Neural cell (in vitro differentiated cells): ENCODE data around the gene MGAT5. TPM values are rescaled to one million over a fixed set of nuclear protein-coding genes. Genes with fewer than 3 reads are reported as not detected.

Experiments
- H2AFZ ChIP-seq: fragments of 200-600, 300-800 bp; sonication (generic), shearing (Covaris generic); 2 replicates; pipeline ENCODE4 v1.6.0; 2014; ENCODE audit warnings: low read depth, mild to moderate bottlenecking, antibody characterized with exemption, low read length, moderate library complexity
- H3F3A ChIP-seq: fragments of 200-600 bp; shearing (Covaris generic); 2 replicates; pipeline ENCODE4 v1.6.1; 2016; ENCODE audit warnings: mild to moderate bottlenecking, moderate library complexity, mixed read lengths, antibody characterized with exemption, low read length; ENCODE audit not compliant: insufficient read depth, poor library complexity, severe bottlenecking
- H3K27ac ChIP-seq: fragments of 200-600, 300-800 bp; sonication (generic), shearing (Covaris generic); 2 replicates; pipeline ENCODE4 v1.5.1; 2014; ENCODE audit warnings: mild to moderate bottlenecking, low read length, moderate library complexity
- H3K27me3 ChIP-seq: fragments of 300-800, 200-600 bp; sonication (generic), shearing (Covaris generic); 2 replicates; pipeline ENCODE4 v1.6.0; 2014; ENCODE audit warnings: mild to moderate bottlenecking, low read depth, low read length, moderate library complexity; ENCODE audit not compliant: insufficient read depth
- H3K36me3 ChIP-seq: fragments of 300-800, 200-600 bp; sonication (generic), shearing (Covaris generic); 2 replicates; pipeline ENCODE4 v1.5.1; 2014; ENCODE audit warnings: mild to moderate bottlenecking, antibody characterized with exemption, low read length, moderate library complexity; ENCODE audit not compliant: insufficient read depth
- H3K4me2 ChIP-seq: fragments of 300-800, 200-600 bp; sonication (generic), shearing (Covaris generic); 2 replicates; pipeline ENCODE4 v1.6.0; 2014; ENCODE audit warnings: mild to moderate bottlenecking, low read length
- H3K4me3 ChIP-seq: fragments of 300-800, 200-600 bp; sonication (generic), shearing (Covaris generic); 2 replicates; pipeline ENCODE4 v1.5.1; 2014; ENCODE audit warnings: mild to moderate bottlenecking, low read length, moderate library complexity
- H3K79me2 ChIP-seq: fragments of 200-600 bp; shearing (Covaris generic); replicated peaks from 2 replicates; pipeline ENCODE4 v1.6.0; 2014; ENCODE audit warnings: mild to moderate bottlenecking, low read length, moderate library complexity; ENCODE audit not compliant: insufficient read depth
- H3K9ac ChIP-seq: fragments of 300-800, 200-600 bp; sonication (generic), shearing (Covaris generic); 2 replicates; pipeline ENCODE4 v1.6.1; 2016; ENCODE audit warnings: mild to moderate bottlenecking, low read length, mixed read lengths
- H3K9me2 ChIP-seq: fragments of 200-600 bp; shearing (Covaris generic); 2 replicates; pipeline ENCODE4 v1.6.1; 2016; ENCODE audit warnings: mild to moderate bottlenecking, low read length, mixed read lengths; ENCODE audit not compliant: insufficient read depth
- H3K9me3 ChIP-seq: fragments of 200-600, 300-800 bp; sonication (generic), shearing (Covaris generic); 2 replicates; pipeline ENCODE4 v1.6.1; 2016; ENCODE audit warnings: mild to moderate bottlenecking, mixed run types, low read length, moderate library complexity, mixed read lengths
- H4K20me1 ChIP-seq: fragments of 200-600 bp; shearing (Covaris generic); 2 replicates; pipeline ENCODE4 v1.6.1; 2016; ENCODE audit warnings: mild to moderate bottlenecking, mixed run types; ENCODE audit not compliant: insufficient read depth
- CTCF ChIP-seq: fragments of 450-650 bp; IDR thresholded peaks from 2 replicates; pipeline ENCODE4 v1.5.1; 2014; ENCODE audit warnings: antibody characterized with exemption, mild to moderate bottlenecking, moderate library complexity; ENCODE audit not compliant: poor library complexity, severe bottlenecking
- EP300 ChIP-seq: fragments of 450-650 bp; conservative IDR thresholded peaks from 2 replicates; pipeline ENCODE4 v1.6.1; 2014; ENCODE audit warnings: antibody characterized with exemption, mild to moderate bottlenecking, moderate library complexity; ENCODE audit not compliant: poor library complexity, severe bottlenecking
- EZH2 ChIP-seq: fragments of 200-600, 300-800 bp; shearing (Covaris generic), sonication (generic); IDR thresholded peaks from 2 replicates; pipeline ENCODE4 v1.6.1; 2014; ENCODE audit warnings: antibody characterized with exemption, low read length, borderline replicate concordance, mild to moderate bottlenecking; ENCODE audit not compliant: insufficient read depth, poor library complexity, severe bottlenecking
- MXI1 ChIP-seq: fragments of 450-650 bp; conservative IDR thresholded peaks from 2 replicates; pipeline ENCODE4 v1.6.1; 2014; ENCODE audit warnings: antibody characterized with exemption, mild to moderate bottlenecking; ENCODE audit not compliant: poor library complexity, severe bottlenecking
- POLR2AphosphoS5 ChIP-seq: IDR thresholded peaks from 2 replicates; pipeline ENCODE4 v1.6.1; 2012
- RAD21 ChIP-seq: fragments of 450-650 bp; conservative IDR thresholded peaks from 2 replicates; pipeline ENCODE4 v1.6.1; 2014; ENCODE audit warnings: antibody characterized with exemption, mild to moderate bottlenecking, moderate library complexity
- REST ChIP-seq: IDR thresholded peaks from 2 replicates; pipeline ENCODE4 v1.6.1; 2012; ENCODE audit warnings: borderline replicate concordance
- SMC3 ChIP-seq: fragments of 450-650 bp; conservative IDR thresholded peaks from 2 replicates; pipeline ENCODE4 v1.6.1; 2014; ENCODE audit warnings: antibody characterized with exemption, mild to moderate bottlenecking, moderate library complexity; ENCODE audit not compliant: poor library complexity
- TAF1 ChIP-seq: IDR thresholded peaks from 2 replicates; pipeline ENCODE4 v1.6.1; 2012; ENCODE audit warnings: low read depth
- polyA plus RNA-seq: library from polyadenylated mRNA; depleted of rRNA; stranded (reverse); fragments of >200 nt; gene quantifications from 2 replicates; pipeline ENCODE4 v1.2.3, GENCODE V29; 2014

Gene MGAT5
- polyA plus RNA-seq, 1 donor from 2014 or later = 40.9 TPM

- Histone ChIP-seq H3K4me2 (no peak overlapping the region), H3K27ac (no peak overlapping the region), H3K4me3 (no peak overlapping the region), H3K36me3 (no peaks in the 10 kb centered on the region), H3K9me3 (no peaks in the 10 kb centered on the region), H4K20me1 (no peaks in the 10 kb centered on the region), H3K79me2 (no peaks in the 10 kb centered on the region), H3K9me2 (no peaks in the 10 kb centered on the region), H3K9ac (no peak overlapping the region), H3K27me3 (no peaks in the 10 kb centered on the region), H2AFZ (no peak overlapping the region), H3F3A (no peaks in the 10 kb centered on the region)
- TF ChIP-seq CTCF = no peak
- no peak for TF ChIP-seq POLR2AphosphoS5
- TF ChIP-seq EP300 = no peak
- no peak for TF ChIP-seq SMC3
- no peak for TF ChIP-seq EZH2
- no peak for TF ChIP-seq TAF1
- TF ChIP-seq REST = no peak
- no peak for TF ChIP-seq MXI1
- TF ChIP-seq RAD21 = no peak
These were observed 36.5 kb upstream of the MGAT5 start for GRCh38 chr2:134217351-134217750.

GRCh38 chr2:134217924-134218323 is 35.9 kb upstream of the MGAT5 start:
- H3K27ac ChIP-seq = no peak overlapping the region
- H3K9me3 ChIP-seq = no peaks in the 10 kb centered on the region
- H3F3A ChIP-seq = no peaks in the 10 kb centered on the region
- H3K9me2 ChIP-seq = no peaks in the 10 kb centered on the region
- H3K79me2 ChIP-seq = no peaks in the 10 kb centered on the region
- H3K27me3 ChIP-seq = no peaks in the 10 kb centered on the region
- H2AFZ ChIP-seq = no peak overlapping the region
- no peaks in the 10 kb centered on the region for H4K20me1 ChIP-seq
- H3K4me3 ChIP-seq = no peak overlapping the region
- no peak overlapping the region for H3K9ac ChIP-seq
- H3K36me3 ChIP-seq = no peaks in the 10 kb centered on the region
- H3K4me2 ChIP-seq = no peak overlapping the region
- TF ChIP-seq EZH2 (no peak), TAF1 (no peak), MXI1 (no peak), POLR2AphosphoS5 (no peak), RAD21 (no peak), EP300 (no peak), CTCF (no peak), SMC3 (no peak), REST (no peak)
